A673 (cell line): ENCODE measurements around the gene CLTCL1. TPM values are rescaled to one million over a fixed set of nuclear protein-coding genes. Genes with fewer than 3 reads are reported as not detected.

Experiments used
- BruUV-seq: library from RNA; stranded (reverse); fragments of 400-500 nt; replicated peaks from 2 replicates; lab custom pipeline; 2021; lab: Mats Ljungman, UMichigan
- CTCF ChIA-PET: fragments of 300-600 bp; sonication (Branson Sonifier 250); formaldehyde crosslinking; loops from one replicate; lab custom pipeline; 2022; ENCODE audit warnings: antibody characterized with exemption; lab: Charles Lee
- POLR2A ChIA-PET: fragments of 300-600 bp; sonication (Branson Sonifier 250); formaldehyde crosslinking; loops from one replicate; lab custom pipeline; 2022; ENCODE audit warnings: antibody characterized with exemption; ENCODE audit not compliant: low non-redundant PET; lab: Charles Lee
- DNase-seq: peaks from one replicate; pipeline ENCODE4 v3.0.0-alpha.2; 2015; ENCODE audit warnings: low spot score
- H3K27ac ChIP-seq: fragments of 200-600 bp; sonication (generic); 2 replicates; pipeline ENCODE4 v1.5.1; 2016; ENCODE audit warnings: mixed run types, low read depth, mild to moderate bottlenecking, mixed read lengths, antibody characterized with exemption, low read length; ENCODE audit not compliant: poor library complexity, severe bottlenecking
- H3K27me3 ChIP-seq: fragments of 200-600 bp; sonication (generic); replicated peaks from 2 replicates; pipeline ENCODE4 v1.6.1; 2017; ENCODE audit warnings: mixed run types, low read depth, mild to moderate bottlenecking, mixed read lengths, antibody characterized with exemption, low read length; ENCODE audit not compliant: insufficient read depth, poor library complexity
- H3K36me3 ChIP-seq: fragments of 200-600 bp; sonication (generic); 2 replicates; pipeline ENCODE4 v1.6.1; 2016; ENCODE audit warnings: mixed run types, mild to moderate bottlenecking, mixed read lengths, antibody characterized with exemption, low read length; ENCODE audit not compliant: insufficient read depth, poor library complexity, severe bottlenecking
- H3K4me1 ChIP-seq: fragments of 200-600 bp; sonication (generic); 2 replicates; pipeline ENCODE4 v1.6.1; 2017; ENCODE audit warnings: mixed run types, mild to moderate bottlenecking, mixed read lengths, antibody characterized with exemption, low read length; ENCODE audit not compliant: insufficient read depth, poor library complexity, severe bottlenecking
- H3K4me3 ChIP-seq: fragments of 200-600 bp; sonication (generic); 2 replicates; pipeline ENCODE4 v1.5.1; 2016; ENCODE audit warnings: low read depth, mixed run types, mild to moderate bottlenecking, mixed read lengths, low read length; ENCODE audit not compliant: poor library complexity, severe bottlenecking
- H3K9me3 ChIP-seq: fragments of 200-600 bp; sonication (generic); 2 replicates; pipeline ENCODE4 v1.6.1; 2016; ENCODE audit warnings: mixed run types, low read depth, mild to moderate bottlenecking, mixed read lengths, antibody characterized with exemption, low read length; ENCODE audit not compliant: poor library complexity, severe bottlenecking
- EZH2 ChIP-seq: fragments of 200-600 bp; sonication (generic); IDR thresholded peaks from 2 replicates; pipeline ENCODE4 v1.6.1; 2017; ENCODE audit warnings: borderline replicate concordance, low read depth, mild to moderate bottlenecking, mixed read lengths, antibody characterized with exemption, low read length; ENCODE audit not compliant: poor library complexity, severe bottlenecking
- intact Hi-C: fragments of 100-400 bp; cut with micrococcal nuclease; formaldehyde crosslinking; loops from one replicate; pipeline ENCODE4 v1.10.0; 2022; ENCODE audit not compliant: unreplicated experiment
- total RNA-seq: library from RNA; stranded (reverse); gene quantifications from 2 replicates; pipeline ENCODE4 v1.2.3, GENCODE V29; 2021
- TF ChIP-seq, protein P1 (sequence below): fragments of 300-800, 200-600 bp; sonication (generic); conservative IDR thresholded peaks from 2 replicates; pipeline ENCODE4 v1.5.1; 2017; ENCODE audit warnings: low read depth, mild to moderate bottlenecking, antibody characterized with exemption, low read length, moderate library complexity, mixed read lengths

The CLTCL1 gene
- total RNA-seq, 1 experiment from 2014 or later = 7.5 TPM

DNA sequence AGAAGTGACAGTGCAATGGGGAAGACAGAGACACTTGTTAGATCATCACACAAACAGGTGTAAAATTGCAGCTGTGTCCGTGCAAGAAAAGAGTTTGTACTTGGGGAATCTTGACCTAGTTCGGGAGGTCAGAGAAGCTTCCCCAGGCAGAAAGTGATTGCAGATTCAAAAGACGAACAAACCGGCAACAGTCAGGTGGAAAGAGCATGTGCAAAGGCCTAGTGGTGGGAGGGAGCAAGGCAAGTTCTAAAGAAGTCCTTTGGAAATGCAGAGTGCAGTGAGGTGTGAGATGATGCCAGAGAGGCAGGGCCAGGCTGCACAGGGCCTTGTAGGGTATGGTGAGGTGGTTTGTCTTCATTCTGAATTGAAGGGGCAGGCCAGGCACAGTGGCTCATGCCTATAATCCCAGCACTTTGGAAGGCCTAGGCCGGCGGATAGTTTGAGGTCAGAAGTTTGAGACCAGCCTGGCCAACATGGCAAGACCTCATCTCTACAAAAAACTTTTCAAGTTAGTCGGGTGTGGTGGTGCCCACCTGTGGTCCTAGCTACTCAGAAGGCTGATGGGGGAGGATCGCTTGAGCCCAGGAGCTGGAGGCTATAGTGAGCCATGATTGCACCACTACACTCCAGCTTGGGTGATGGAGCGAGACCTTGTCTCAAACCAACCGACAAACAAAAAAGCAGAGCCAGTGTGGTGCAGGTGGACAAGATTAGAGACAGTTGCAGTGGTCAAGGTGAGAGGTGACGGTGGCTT, 145.1 kb downstream of the CLTCL1 start:
- ChIA-PET POLR2A (no interaction called here), CTCF (interaction anchor here (0.9 kb wide), 1 partner anchor 483 kb away, joined by 3 read pairs; no protein-coding TSS in a partner anchor)
- no TSS peak for BruUV-seq
- Histone ChIP-seq H3K9me3 (no peaks in the 10 kb centered on the region), H3K4me3 (no peak overlapping the region), H3K27me3 (peaks cover 50% of the 10 kb centered on the region), H3K27ac (no peak overlapping the region), H3K4me1 (no peaks in the 10 kb centered on the region), H3K36me3 (peaks cover 9% of the 10 kb centered on the region)
- intact Hi-C loops = no loop called here
- no peak for DNase-seq
- TF ChIP-seq, protein P1, sequence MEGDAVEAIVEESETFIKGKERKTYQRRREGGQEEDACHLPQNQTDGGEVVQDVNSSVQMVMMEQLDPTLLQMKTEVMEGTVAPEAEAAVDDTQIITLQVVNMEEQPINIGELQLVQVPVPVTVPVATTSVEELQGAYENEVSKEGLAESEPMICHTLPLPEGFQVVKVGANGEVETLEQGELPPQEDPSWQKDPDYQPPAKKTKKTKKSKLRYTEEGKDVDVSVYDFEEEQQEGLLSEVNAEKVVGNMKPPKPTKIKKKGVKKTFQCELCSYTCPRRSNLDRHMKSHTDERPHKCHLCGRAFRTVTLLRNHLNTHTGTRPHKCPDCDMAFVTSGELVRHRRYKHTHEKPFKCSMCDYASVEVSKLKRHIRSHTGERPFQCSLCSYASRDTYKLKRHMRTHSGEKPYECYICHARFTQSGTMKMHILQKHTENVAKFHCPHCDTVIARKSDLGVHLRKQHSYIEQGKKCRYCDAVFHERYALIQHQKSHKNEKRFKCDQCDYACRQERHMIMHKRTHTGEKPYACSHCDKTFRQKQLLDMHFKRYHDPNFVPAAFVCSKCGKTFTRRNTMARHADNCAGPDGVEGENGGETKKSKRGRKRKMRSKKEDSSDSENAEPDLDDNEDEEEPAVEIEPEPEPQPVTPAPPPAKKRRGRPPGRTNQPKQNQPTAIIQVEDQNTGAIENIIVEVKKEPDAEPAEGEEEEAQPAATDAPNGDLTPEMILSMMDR = no peak
- no peak for TF ChIP-seq EZH2

DNA sequence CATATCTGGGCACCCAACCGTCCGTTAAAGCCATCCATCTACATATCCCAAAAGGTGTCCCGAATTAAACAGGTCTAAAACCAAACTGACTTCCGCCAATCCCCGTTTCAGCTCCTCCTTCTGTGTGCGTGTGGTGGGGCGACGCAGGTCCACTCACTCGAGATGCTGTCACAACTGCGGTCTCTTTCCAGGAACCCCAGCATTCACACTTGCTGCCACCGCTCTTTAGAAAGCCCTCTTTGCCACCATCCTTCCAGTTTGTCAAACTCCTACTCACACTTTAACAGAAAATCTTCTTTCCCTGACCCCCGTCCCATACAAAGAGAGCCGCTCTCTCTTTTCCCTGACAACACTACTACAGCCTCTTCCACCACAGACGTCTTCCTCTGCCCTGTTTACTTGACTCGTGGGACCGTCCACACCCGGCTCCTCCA, 147.5 kb downstream of the CLTCL1 start:
- POLR2A ChIA-PET = no interaction called here
- TSS peak; percentile 68 for BruUV-seq
- Histone ChIP-seq H3K4me1 (no peaks in the 10 kb centered on the region), H3K27me3 (peaks cover 30% of the 10 kb centered on the region), H3K9me3 (no peaks in the 10 kb centered on the region), H3K27ac (peak overlapping the region; percentile 77), H3K36me3 (peaks cover 28% of the 10 kb centered on the region), H3K4me3 (peak overlapping the region; percentile 86)
- DNase-seq = no peak
- no peak for TF ChIP-seq EZH2
- TF ChIP-seq, protein P1 = no peak
- CTCF ChIA-PET = interaction anchor here (1.3 to 1.5 kb wide), 2 partner anchors 30 to 486 kb away, joined by 3 to 10 read pairs; no protein-coding TSS in a partner anchor
- intact Hi-C loops = loop anchor here (1.0 kb wide), 1 partner anchor 486 kb away; no protein-coding TSS in a partner anchor

DNA sequence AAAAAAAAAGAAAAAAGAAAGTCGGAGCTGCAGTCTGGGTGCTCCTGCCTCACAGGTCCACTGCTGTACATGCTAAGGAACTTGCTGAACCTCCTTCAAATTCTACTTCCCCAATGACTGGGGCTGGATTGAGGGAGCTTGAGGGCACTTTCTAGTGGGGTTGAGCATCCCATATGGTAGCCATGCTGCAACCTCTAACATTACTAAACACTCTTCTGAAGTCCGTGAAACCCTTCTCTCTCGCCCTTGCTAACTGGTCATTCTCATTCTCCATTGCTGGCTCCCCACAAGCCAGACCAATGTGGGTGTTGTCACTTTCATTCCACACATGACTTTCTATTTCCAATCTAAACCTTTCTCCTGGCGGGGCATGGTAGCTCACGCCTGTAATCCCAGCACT, 148.3 kb downstream of the CLTCL1 start:
- DNase-seq = no peak
- ChIA-PET POLR2A (no interaction called here), CTCF (no interaction called here)
- no peaks in the 10 kb centered on the region for H3K9me3 ChIP-seq
- BruUV-seq = no TSS peak
- no peak overlapping the region for H3K27ac ChIP-seq
- TF ChIP-seq, protein P1 = no peak
- no peak for TF ChIP-seq EZH2
- H3K27me3 ChIP-seq = peaks cover 23% of the 10 kb centered on the region
- H3K36me3 ChIP-seq = peaks cover 28% of the 10 kb centered on the region
- H3K4me3 ChIP-seq = peak overlapping the region; percentile 86
- H3K4me1 ChIP-seq = no peaks in the 10 kb centered on the region
- intact Hi-C loops = no loop called here
